ENCODE measurements around the gene IL2RA.
"Not testable (repeated sequence)": the region's sequence is repeated elsewhere in the genome, so short reads cannot be mapped to it uniquely, and the experiment has no call there.

The IL2RA gene

DNA sequence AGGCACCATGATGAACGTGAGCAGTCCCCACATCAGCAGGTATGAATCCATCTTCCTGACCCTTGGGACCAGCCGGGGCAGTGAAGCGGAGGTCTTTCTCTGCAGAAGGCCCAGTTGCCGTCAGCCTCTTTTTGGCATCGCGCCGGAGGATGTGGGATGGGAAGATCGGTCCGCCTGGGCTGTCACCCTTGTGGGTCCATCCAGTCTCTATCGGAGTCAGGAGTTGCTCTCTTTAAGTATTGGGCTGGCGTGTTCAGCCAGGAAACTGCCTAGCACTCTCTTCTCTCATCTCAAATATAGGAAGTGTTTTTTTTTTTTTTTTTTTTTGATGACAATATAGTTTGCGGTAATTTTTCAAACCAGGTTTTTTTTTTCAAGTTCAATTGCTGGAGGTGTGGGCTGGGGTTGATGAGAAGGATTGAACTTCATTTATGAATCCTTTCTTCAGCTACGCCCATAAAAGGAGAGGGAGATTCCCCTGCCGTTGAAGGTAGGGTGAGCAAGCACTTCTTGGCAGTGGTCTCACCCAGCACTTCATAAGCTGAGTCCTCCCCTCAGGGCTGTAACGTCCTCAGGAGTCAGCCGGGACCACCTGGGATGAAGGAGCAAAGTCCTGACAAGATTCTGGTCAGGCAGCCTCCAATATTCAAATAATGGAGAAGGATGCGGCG, at the start of gene IL2RA:
Gene IL2RA (minus strand): TSS at position 267 of the 671 bp plus-strand sequence. CDS start 216 bp downstream, at position 51.
- DNase-seq, result peak; percentile 93

- no peak for DNase-seq
Measured at GRCh38 chr10:6110136-6110535, 48.0 kb upstream of the IL2RA start.

DNA sequence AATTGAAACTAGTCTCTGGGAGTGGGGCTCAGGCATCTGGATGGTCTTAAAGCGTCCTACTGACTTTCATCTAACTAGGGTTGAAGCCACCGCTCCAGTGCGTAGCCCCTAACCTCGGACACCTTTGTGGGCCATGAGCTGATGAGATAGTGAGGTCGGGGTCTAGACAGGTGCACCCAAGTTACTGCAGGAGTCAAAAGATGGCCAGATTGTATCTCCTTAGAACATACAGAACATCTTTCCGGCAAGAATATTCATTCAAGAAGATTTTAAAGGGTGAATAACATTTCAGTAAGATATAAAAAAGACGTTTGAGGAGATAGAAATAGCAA, 47.2 kb upstream of the IL2RA start:
- DNase-seq, result no peak

- peak; percentile 55 for DNase-seq
Measured at GRCh38 chr10:6108631-6109443, 46.7 kb upstream of the IL2RA start.

GRCh38 chr10:6108072-6108471, 45.9 kb upstream of the IL2RA start:
- DNase-seq, result no peak

GRCh38 chr10:6107616-6108015, 45.4 kb upstream of the IL2RA start:
- DNase-seq, result not testable (repeated sequence)

GRCh38 chr10:6103591-6103990, 41.4 kb upstream of the IL2RA start:
- DNase-seq, result no peak

DNA sequence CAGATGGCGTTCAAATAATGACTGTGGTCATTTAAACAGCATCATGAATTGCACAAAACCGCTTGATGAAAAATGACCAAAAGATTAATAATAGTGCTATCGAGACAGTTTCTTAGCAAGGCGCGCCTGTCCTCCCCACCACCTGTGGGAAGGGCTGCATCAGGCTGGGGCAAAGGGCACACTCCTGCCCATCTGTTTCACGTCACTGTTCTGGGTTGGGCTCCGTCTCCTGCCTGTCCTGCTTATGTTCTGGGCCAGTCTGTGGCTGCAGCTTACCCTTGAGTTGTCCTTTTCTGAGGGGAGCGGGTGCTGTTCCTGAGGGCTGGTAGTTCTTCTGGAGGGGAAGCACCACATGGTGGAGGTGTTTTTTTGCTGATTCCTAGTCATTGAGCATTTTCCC, 40.0 kb upstream of the IL2RA start:
- DNase-seq, result no peak

GRCh38 chr10:6101181-6101580, 39.0 kb upstream of the IL2RA start:
- no peak for DNase-seq

DNA sequence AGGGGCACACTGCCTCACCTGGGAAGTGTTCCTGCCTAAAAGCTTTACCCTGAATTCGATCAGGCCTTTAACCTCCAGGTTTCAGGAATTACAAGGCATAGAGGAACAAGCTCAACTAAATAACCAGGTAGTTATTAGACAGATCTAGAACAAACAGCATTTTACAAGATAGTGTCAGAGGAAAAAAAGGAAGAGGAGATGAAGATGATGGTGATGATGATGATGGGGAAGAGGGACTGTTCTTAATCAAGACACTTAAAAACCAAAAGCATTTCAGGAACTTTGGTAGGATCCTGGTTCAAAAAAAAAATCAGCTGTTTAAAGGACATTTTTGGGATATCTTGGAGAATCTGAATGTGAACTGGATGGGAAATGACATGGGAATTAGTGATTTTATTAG, 38.2 kb upstream of the IL2RA start:
- DNase-seq, result no peak

DNA sequence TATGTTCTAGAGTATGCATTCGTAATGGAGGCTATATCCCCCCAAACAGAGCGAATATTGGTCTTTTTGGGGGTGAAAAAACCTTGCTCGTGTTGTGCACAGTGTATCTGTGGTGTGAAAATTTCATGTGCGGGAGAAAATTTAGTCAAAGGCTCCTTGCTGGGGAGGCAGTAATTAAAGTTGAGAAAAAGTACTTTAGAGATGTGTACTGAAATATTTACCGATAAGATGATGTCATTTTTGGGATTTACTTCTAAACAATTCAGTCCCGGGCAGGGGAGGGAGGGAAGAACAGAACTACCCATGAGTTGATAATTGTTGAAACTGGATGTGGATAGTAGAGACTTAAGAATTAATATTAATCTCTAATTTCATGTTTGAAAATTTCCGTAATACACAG, 36.0 kb upstream of the IL2RA start:
- no peak for DNase-seq

DNA sequence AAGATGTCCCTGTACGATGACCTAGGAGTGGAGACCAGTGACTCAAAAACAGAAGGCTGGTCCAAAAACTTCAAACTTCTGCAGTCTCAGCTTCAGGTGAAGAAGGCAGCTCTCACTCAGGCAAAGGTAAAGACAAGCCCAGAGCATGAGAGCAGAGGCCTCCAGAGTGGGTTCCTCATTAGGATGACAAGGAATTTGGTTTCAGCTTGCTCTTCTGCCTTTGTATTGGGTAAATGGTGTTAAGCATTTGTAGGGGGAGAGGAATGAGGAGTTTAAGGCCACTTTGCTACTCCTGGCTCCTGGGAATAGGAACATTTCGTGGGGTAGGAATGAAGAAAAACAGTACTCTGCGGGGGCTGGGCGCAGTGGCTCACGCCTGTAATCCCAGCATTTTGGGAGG, 34.9 kb upstream of the IL2RA start:
- no peak for DNase-seq

DNA sequence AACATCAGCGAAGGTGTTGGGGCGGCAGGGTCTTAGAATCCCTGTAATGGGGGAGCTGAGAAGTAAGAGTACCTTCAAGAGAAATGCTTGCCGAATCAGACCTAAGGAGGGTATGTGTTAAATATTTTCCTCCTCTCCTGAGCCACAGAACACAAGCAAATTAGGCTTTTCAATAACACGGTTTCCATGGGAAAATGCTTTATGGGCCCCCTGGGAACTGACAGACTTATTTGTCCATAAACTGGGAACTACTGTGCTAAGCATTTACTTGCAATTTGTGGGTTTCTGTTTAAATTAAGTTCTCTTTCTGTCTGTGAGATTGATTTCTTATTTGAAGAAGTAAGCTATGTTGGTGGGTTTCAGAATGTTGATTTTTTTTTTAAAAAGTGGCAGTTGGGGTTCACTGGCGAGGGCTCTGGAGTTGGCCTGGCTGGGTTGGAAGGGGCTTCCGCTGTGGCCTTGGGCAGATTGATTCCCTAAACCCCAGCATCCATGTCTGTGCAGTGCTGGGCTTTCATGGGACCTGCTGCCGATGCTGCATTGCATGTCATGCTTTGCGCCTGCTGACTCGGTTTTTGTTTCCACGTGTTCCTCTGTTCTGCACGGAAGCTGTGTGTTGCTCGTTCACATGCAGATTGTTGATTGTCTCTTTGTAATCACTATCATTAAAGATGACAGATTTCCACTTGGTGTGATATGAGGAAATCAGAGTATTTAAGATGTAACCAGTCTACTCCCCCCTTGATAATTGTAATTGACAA, 33.8 kb upstream of the IL2RA start:
- no peak for DNase-seq

DNA sequence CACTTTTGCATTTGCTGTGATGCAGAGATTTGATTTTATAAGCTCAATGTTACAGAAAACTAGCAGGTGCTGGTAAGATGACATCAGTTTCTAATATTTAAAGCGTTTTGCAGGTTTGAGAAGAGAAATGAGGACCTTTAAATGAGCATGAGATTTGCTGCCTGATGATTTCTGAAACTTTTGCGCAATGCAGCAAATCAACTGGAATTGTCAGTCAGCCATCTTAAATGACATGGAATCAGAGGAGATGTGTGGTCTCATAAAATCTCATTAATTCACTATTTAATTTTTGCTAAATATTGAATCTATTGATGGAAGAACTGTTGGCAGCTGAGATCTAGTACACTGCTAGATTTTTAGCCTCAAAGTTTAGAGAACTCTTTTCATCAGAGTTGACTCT, 30.6 kb upstream of the IL2RA start:
- no peak for DNase-seq

GRCh38 chr10:6091630-6092029, 29.5 kb upstream of the IL2RA start:
- no peak for DNase-seq

DNA sequence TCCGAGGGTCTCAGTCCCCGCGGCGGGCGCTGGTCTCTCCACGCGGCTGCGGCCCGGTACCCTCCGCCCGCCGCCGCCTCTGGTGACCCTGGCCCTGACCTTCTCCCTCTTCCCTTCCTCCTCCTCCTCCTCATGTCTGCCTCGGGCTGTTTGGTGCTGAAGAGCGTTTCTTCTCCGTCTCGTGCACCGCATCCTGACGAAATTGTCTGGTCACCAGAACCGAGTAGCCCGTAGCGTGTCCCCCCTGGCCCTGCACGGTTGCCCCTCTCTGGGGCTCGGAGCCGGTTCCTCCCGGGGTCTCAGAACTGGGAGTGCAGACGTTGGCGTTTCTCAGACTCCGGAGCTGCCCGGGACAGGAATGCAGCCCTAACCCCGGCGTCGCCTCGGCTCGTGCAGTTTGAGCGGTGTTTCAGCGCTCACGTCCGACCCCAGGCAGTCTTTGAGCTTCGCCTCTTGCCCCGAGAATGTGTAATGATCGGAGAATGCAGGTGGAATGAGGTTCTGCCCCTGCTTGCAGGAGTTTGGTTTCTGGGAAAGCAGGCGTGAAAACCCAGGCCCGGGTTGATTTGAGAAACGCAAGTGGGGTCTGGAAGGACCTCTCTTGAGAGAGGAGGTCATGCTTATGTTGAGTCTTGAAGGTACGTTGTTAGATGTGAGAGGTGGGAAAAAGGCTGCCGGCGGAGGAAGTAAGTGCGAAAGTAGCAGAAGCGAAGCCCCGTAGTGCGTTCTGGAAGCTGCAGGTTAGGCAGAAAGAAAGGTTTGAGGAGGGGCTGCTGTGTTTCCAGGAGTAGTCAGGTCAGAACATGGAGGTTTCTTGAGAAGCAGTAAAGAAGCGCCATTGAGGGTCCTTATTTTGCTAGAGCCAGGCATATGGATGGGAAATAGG, 27.4 kb upstream of the IL2RA start:
- DNase-seq, result no peak

DNA sequence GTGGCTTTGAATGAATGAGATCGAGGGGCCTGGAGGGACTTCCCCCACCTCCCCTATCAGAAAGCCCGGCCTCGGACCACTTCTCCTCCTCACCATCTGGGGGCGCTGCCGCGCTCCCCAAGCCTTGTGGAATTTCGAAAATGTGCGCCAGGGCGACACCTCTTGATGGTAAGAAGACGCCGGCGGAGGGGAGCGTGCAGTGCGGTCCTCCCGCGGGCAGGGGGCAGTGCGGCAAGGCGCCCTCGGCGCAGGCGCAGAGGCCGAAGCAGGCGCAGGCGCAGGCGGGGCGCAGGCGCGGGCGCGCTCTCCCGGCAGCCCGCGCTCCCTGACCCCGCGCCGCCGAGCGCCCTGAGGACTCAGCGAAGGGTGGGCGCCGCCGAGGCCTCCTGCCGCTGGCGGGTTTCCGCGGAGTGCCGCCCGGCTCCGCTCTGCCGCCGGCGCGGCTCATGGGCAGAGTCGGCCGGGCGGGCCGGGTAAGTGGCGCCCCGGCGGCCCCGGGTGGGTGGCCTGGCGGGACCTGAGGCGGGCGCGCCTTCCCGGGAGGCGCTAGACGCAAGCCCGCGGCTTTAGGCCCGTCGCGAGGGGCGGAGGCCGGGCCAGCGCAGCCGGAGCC, 26.7 kb upstream of the IL2RA start, which contains the start of gene RBM17:
Gene RBM17 (plus strand): TSS at position 314 of the 613 bp plus-strand sequence. CDS start 8,032 bp downstream, outside the sequence.
- DNase-seq, result peak; percentile 98

- peak; percentile 93 for DNase-seq
Measured at GRCh38 chr10:6086375-6087233, 24.4 kb upstream of the IL2RA start.

- DNase-seq, result peak; percentile 97
Measured at GRCh38 chr10:6083523-6084475, 21.6 kb upstream of the IL2RA start.

Data from activated CD4-positive, alpha-beta T cell treated with anti-CD3 and anti-CD28 coated beads, Interleukin-2, amount 50 U/mL, for 16 hours (primary cell).